H1 (cell line): ENCODE measurements around the gene PFKFB3. TPM values are rescaled to one million over a fixed set of nuclear protein-coding genes. Genes with fewer than 3 reads are reported as not detected.

ENCODE experiments used
- CTCF ChIA-PET: fragments of 300-600 bp; sonication (Branson Sonifier 250); formaldehyde crosslinking; loops from one replicate; lab custom pipeline; 2021; ENCODE audit not compliant: partially characterized antibody; lab: Charles Lee
- POLR2A ChIA-PET: fragments of 300-600 bp; sonication (Branson Sonifier 250); formaldehyde crosslinking; loops from one replicate; lab custom pipeline; 2021; ENCODE audit warnings: inconsistent platforms; ENCODE audit not compliant: partially characterized antibody; lab: Charles Lee
- DNase-seq, 2 experiments: peaks; one replicate each; pipeline versions ENCODE4 v3.0.0 to v3.0.0-alpha.2; 2010 to 2022; ENCODE audit warnings: low spot score in 2 of 2, low read depth in 1 of 2, mixed read lengths in 1 of 2
- FAIRE-seq: peaks from 2 replicates; lab custom pipeline; 2011; peaks lifted over from hg19 to GRCh38; lab: Jason Lieb, UNC
- H2AFZ ChIP-seq: 2 replicates; pipeline ENCODE4 v1.8.1; 2012; ENCODE audit warnings: low read length, inconsistent platforms
- H2AK5ac ChIP-seq: 2 replicates; pipeline ENCODE4 v1.6.1; 2013; ENCODE audit warnings: low read depth, low read length
- H2BK120ac ChIP-seq: replicated peaks from 2 replicates; pipeline ENCODE3; 2013; ENCODE audit warnings: low read depth, low read length, inconsistent platforms
- H2BK12ac ChIP-seq: 2 replicates; pipeline ENCODE4 v1.6.1; 2013; ENCODE audit warnings: low read depth, low read length
- H2BK15ac ChIP-seq: 2 replicates; pipeline ENCODE4 v1.6.1; 2013; ENCODE audit warnings: low read length
- H2BK20ac ChIP-seq: 2 replicates; pipeline ENCODE4 v1.6.1; 2013; ENCODE audit warnings: low read length
- H2BK5ac ChIP-seq: 2 replicates; pipeline ENCODE4 v1.6.1; 2013; ENCODE audit warnings: low read depth, low read length
- H3K14ac ChIP-seq: 2 replicates; pipeline ENCODE4 v1.6.1; 2013; ENCODE audit warnings: inconsistent platforms; ENCODE audit not compliant: insufficient read length
- H3K18ac ChIP-seq: 2 replicates; pipeline ENCODE4 v1.6.1; 2013; ENCODE audit warnings: low read length; ENCODE audit errors: extremely low read depth
- H3K23ac ChIP-seq: 2 replicates; pipeline ENCODE4 v1.6.1; 2013; ENCODE audit warnings: inconsistent platforms; ENCODE audit not compliant: insufficient read length
- H3K23me2 ChIP-seq: 2 replicates; pipeline ENCODE4 v1.6.1; 2013; ENCODE audit warnings: low read depth, low read length
- H3K27ac ChIP-seq: 2 replicates; pipeline ENCODE4 v1.6.1; 2011; ENCODE audit warnings: low read depth, low read length, inconsistent platforms
- H3K27me3 ChIP-seq, 4 experiments: replicated peaks in 1 of 4; 1 replicate in 1 of 4; 2 replicates in 3 of 4; pipeline versions ENCODE4 v1.6.1 to v1.8.1; 2011 to 2013; ENCODE audit warnings: low read length in 3 of 4, mild to moderate bottlenecking in 3 of 4, inconsistent platforms in 2 of 4, mixed read lengths in 2 of 4, moderate library complexity in 1 of 4; ENCODE audit not compliant: control insufficient read depth in 3 of 4, insufficient read depth in 3 of 4; ENCODE audit errors: extremely low read depth in 1 of 4
- H3K36me3 ChIP-seq, 4 experiments: 2 replicates each; pipeline versions ENCODE4 v1.6.1 to v1.8.1; 2011 to 2013; ENCODE audit warnings: mild to moderate bottlenecking in 4 of 4, low read length in 3 of 4, moderate library complexity in 2 of 4, control low read depth in 1 of 4, inconsistent platforms in 1 of 4; ENCODE audit not compliant: insufficient read depth in 4 of 4, control insufficient read depth in 2 of 4
- H3K4ac ChIP-seq: replicated peaks from 2 replicates; pipeline ENCODE3; 2013; ENCODE audit warnings: low read length, low read depth, mixed read lengths, inconsistent platforms; ENCODE audit not compliant: insufficient read length
- H3K4me1 ChIP-seq, 4 experiments: replicated peaks in 1 of 4; 1 replicate in 1 of 4; 2 replicates in 3 of 4; pipeline versions ENCODE4 v1.6.1 to v1.8.1; 2011 to 2013; ENCODE audit warnings: low read length in 3 of 4, inconsistent platforms in 2 of 4, mixed read lengths in 1 of 4; ENCODE audit not compliant: insufficient read depth in 4 of 4, control insufficient read depth in 3 of 4
- H3K4me2 ChIP-seq, 2 experiments: 2 replicates each; pipeline versions ENCODE4 v1.6.1 to v1.8.1; 2011 to 2013; ENCODE audit warnings: low read depth in 2 of 2, low read length in 2 of 2, control low read depth in 1 of 2, inconsistent platforms in 1 of 2, mild to moderate bottlenecking in 1 of 2; ENCODE audit not compliant: insufficient read depth in 1 of 2
- H3K4me3 ChIP-seq, 4 experiments: fragments of 200-600, 300-600 bp in 1 of 4; sonication (generic), shearing (Covaris generic), sonication (Bioruptor Twin) in 1 of 4; 2 replicates each; pipeline versions ENCODE4 v1.5.1 to v1.8.1; 2011 to 2016; ENCODE audit warnings: low read length in 4 of 4, low read depth in 3 of 4, control low read depth in 2 of 4, inconsistent platforms in 2 of 4, mild to moderate bottlenecking in 2 of 4, mixed read lengths in 1 of 4, moderate library complexity in 1 of 4; ENCODE audit not compliant: insufficient read depth in 2 of 4; ENCODE audit errors: extremely low read depth in 1 of 4
- H3K56ac ChIP-seq: replicated peaks from 2 replicates; pipeline ENCODE3; 2013; ENCODE audit warnings: low read depth, mild to moderate bottlenecking, mixed read lengths, low read length, inconsistent platforms; ENCODE audit not compliant: insufficient read length
- H3K79me1 ChIP-seq: 2 replicates; pipeline ENCODE4 v1.6.1; 2013; ENCODE audit warnings: low read depth, low read length, control low read depth
- H3K79me2 ChIP-seq, 2 experiments: 2 replicates each; pipeline versions ENCODE4 v1.6.1 to v1.8.1; 2012 to 2013; ENCODE audit warnings: low read length in 2 of 2, mild to moderate bottlenecking in 2 of 2, inconsistent platforms in 1 of 2; ENCODE audit not compliant: insufficient read depth in 2 of 2, control insufficient read depth in 1 of 2
- H3K9ac ChIP-seq, 4 experiments: replicated peaks in 1 of 4; 1 replicate in 1 of 4; 2 replicates in 3 of 4; pipeline versions ENCODE4 v1.6.1 to v1.8.1; 2011 to 2013; ENCODE audit warnings: low read depth in 3 of 4, low read length in 3 of 4, control low read depth in 2 of 4, mild to moderate bottlenecking in 2 of 4, moderate library complexity in 2 of 4, inconsistent platforms in 1 of 4; ENCODE audit errors: extremely low read depth in 1 of 4
- H3K9me3 ChIP-seq, 2 experiments: 2 replicates each; pipeline versions ENCODE4 v1.6.1 to v1.8.1; 2012 to 2013; ENCODE audit warnings: mild to moderate bottlenecking in 2 of 2, moderate library complexity in 2 of 2, control low read depth in 1 of 2, inconsistent platforms in 1 of 2, low read depth in 1 of 2, low read length in 1 of 2, mixed read lengths in 1 of 2; ENCODE audit not compliant: insufficient read depth in 2 of 2
- H4K20me1 ChIP-seq, 2 experiments: replicated peaks in 1 of 2; 2 replicates each; pipeline versions ENCODE3 to v1.8.1; 2011 to 2013; ENCODE audit warnings: inconsistent platforms in 2 of 2, low read length in 2 of 2, mild to moderate bottlenecking in 1 of 2; ENCODE audit not compliant: insufficient read depth in 2 of 2, control insufficient read depth in 1 of 2
- H4K5ac ChIP-seq: 2 replicates; pipeline ENCODE4 v1.6.1; 2013; ENCODE audit warnings: low read length, low read depth, mixed read lengths, inconsistent platforms; ENCODE audit not compliant: insufficient read length
- H4K8ac ChIP-seq: 2 replicates; pipeline ENCODE4 v1.8.0; 2013; ENCODE audit warnings: mild to moderate bottlenecking, moderate library complexity, low read length, inconsistent platforms; ENCODE audit not compliant: insufficient read depth; ENCODE audit errors: extremely low read depth
- H4K91ac ChIP-seq: replicated peaks from 2 replicates; pipeline ENCODE3; 2013; ENCODE audit warnings: low read length, mixed read lengths, inconsistent platforms; ENCODE audit not compliant: insufficient read length
- ATF2 ChIP-seq: IDR thresholded peaks from 2 replicates; pipeline ENCODE4 v1.6.1; 2012; ENCODE audit warnings: low read length, inconsistent platforms
- BACH1 ChIP-seq: IDR thresholded peaks from 2 replicates; pipeline ENCODE4 v1.6.1; 2012; ENCODE audit warnings: low read length, improper control_type of control experiment
- EZH2 ChIP-seq: fragments of 200-600 bp; sonication (generic); IDR thresholded peaks from 2 replicates; pipeline ENCODE4 v1.7.1; 2012; ENCODE audit warnings: low read depth, mild to moderate bottlenecking, moderate library complexity, low read length, inconsistent platforms; ENCODE audit not compliant: severe bottlenecking
- MAFK ChIP-seq: IDR thresholded peaks from 2 replicates; pipeline ENCODE4 v1.6.1; 2012; ENCODE audit warnings: low read depth, mild to moderate bottlenecking, improper control_type of control experiment, low read length
- MAX ChIP-seq: IDR thresholded peaks from 2 replicates; pipeline ENCODE4 v1.6.1; 2012; ENCODE audit warnings: inconsistent platforms
- POU5F1 ChIP-seq: IDR thresholded peaks from 2 replicates; pipeline ENCODE4 v1.6.1; 2011; ENCODE audit warnings: low read depth, mild to moderate bottlenecking, low read length, moderate library complexity
- RBBP5 ChIP-seq: IDR thresholded peaks from 2 replicates; pipeline ENCODE4 v1.7.1; 2012; ENCODE audit warnings: low read depth, mild to moderate bottlenecking, inconsistent platforms, low read length, moderate library complexity, borderline replicate concordance
- SAP30 ChIP-seq: fragments of 300-600 bp; sonication (generic); IDR thresholded peaks from 2 replicates; pipeline ENCODE4 v1.7.1; 2012; ENCODE audit warnings: low read length, moderate library complexity, mild to moderate bottlenecking, inconsistent platforms; ENCODE audit not compliant: insufficient read depth, insufficient replicate concordance
- TAF1 ChIP-seq: IDR thresholded peaks from 2 replicates; pipeline ENCODE4 v1.6.1; 2011; ENCODE audit warnings: mild to moderate bottlenecking, low read depth, low read length
- TAF7 ChIP-seq: optimal IDR thresholded peaks from 2 replicates; pipeline ENCODE3; 2011; ENCODE audit warnings: low read depth, mild to moderate bottlenecking, inconsistent platforms, low read length, moderate library complexity, borderline replicate concordance
- TCF12 ChIP-seq: IDR thresholded peaks from 2 replicates; pipeline ENCODE4 v1.6.1; 2011; ENCODE audit warnings: low read depth, mild to moderate bottlenecking, low read length
- ZNF274 ChIP-seq: IDR thresholded peaks from 2 replicates; pipeline ENCODE4 v1.7.0; 2012; ENCODE audit warnings: low read length, borderline replicate concordance; ENCODE audit errors: extremely low read depth
- whole genome bisulfite sequencing, 2 experiments: shearing (Covaris generic) in 1 of 2; methylation state at CpG; one replicate each; pipeline versions ENCODE4 v1.1.6 to v1.1.7; 2013 to 2015; ENCODE audit warnings: low lambda C conversion rate in 2 of 2, mixed read lengths in 2 of 2, inconsistent platforms in 1 of 2, low coverage in 1 of 2, missing lambda C conversion rate in 1 of 2; ENCODE audit not compliant: insufficient replicate concordance in 2 of 2, insufficient coverage in 1 of 2, insufficient read length in 1 of 2; ENCODE audit errors: extremely low coverage in 1 of 2, missing lambda C conversion rate in 1 of 2; 5-methylcytosine and 5-hydroxymethylcytosine counted together
- polyA plus RNA-seq, 7 experiments: library from polyadenylated mRNA; depleted of rRNA in 3 of 7; stranded (reverse) in 5 of 7; unstranded in 2 of 7; fragments of >200 nt in 5 of 7; fragments of 200-250 nt in 2 of 7; gene quantifications; 1 replicate in 5 of 7; 2 replicates in 1 of 7; 4 replicates in 1 of 7; pipeline versions ENCODE4 v1.2.1 to v1.2.3, GENCODE V29; 2011 to 2013; ENCODE audit warnings: missing spikeins in 2 of 7, mixed read lengths in 2 of 7
- total RNA-seq: library from RNA; stranded (reverse); fragmentation: NEBNext Ultra II Directional; extraction: Animal tissue kit (Norgen Biotek cat#: 25700); gene quantifications from 2 replicates; pipeline ENCODE4 v1.2.1, GENCODE V29; 2021

PFKFB3 gene
- total and polyA plus RNA-seq, 2 of the 8 experiments (the other 6 are each of a cell fraction or from before 2014, with no cell fraction given), result 15.6 to 32.0 TPM

GRCh38 chr10:6195846-6196245 lies 6.9 kb upstream of the PFKFB3 start:
- Histone ChIP-seq H3K4ac (no peak overlapping the region), H4K91ac (no peak overlapping the region), H3K27me3 (peaks cover 13 to 20% (median 19%) of the 10 kb centered on the region in 4 experiments; a peak in 6 of 7 replicates), H4K8ac (no peak overlapping the region), H2AFZ (no peak overlapping the region), H3K23me2 (peaks cover 3% of the 10 kb centered on the region; the same call in 1 of the 2 replicates), H3K79me1 (peaks cover 2% of the 10 kb centered on the region; the same call in 1 of the 2 replicates), H3K23ac (no peak overlapping the region), H3K14ac (no peak overlapping the region), H2BK20ac (no peak overlapping the region), H2BK5ac (no peak overlapping the region), H3K36me3 (no peaks in the 10 kb centered on the region), H3K56ac (no peak overlapping the region), H2BK15ac (no peak overlapping the region), H3K9ac (no peak overlapping the region), H3K9me3 (no peaks in the 10 kb centered on the region), H4K20me1 (peaks cover 8 to 11% of the 10 kb centered on the region in 2 experiments), H4K5ac (no peak overlapping the region), H3K4me1 (peaks cover 0 to 3% (median 1%) of the 10 kb centered on the region in 4 experiments; a peak in 5 of 7 replicates), H3K79me2 (no peaks in the 10 kb centered on the region), H3K4me2 (no peak overlapping the region), H2BK120ac (no peak overlapping the region), H3K18ac (no peak overlapping the region), H3K27ac (no peak overlapping the region), H2AK5ac (no peak overlapping the region), H2BK12ac (no peak overlapping the region), H3K4me3 (no peak overlapping the region)
- ChIA-PET CTCF (interaction anchor here (0.6 to 2.8 kb wide), 5 partner anchors 23 to 1852 kb away, joined by 3 to 12 read pairs (median 3); no protein-coding TSS in a partner anchor), POLR2A (no interaction called here)
- FAIRE-seq (no peak), DNase-seq (no peak)
- 84% methylated on average over 8 of the region's 9 CpGs; no CpG with 5 or more reads in 1 of the 2 experiments for WGBS, 2 experiments
- TF ChIP-seq TAF7, result no peak
- no peak for TF ChIP-seq MAX
- TF ChIP-seq MAFK, result no peak
- no peak for TF ChIP-seq ZNF274
- no peak for TF ChIP-seq ATF2
- no peak for TF ChIP-seq TCF12
- TF ChIP-seq POU5F1, result no peak
- TF ChIP-seq TAF1, result no peak
- no peak for TF ChIP-seq SAP30
- TF ChIP-seq BACH1, result no peak
- TF ChIP-seq EZH2, result no peak
- TF ChIP-seq RBBP5, result no peak
